ENCODE measurements around the gene PLCD3. TPM values are rescaled to one million over a fixed set of nuclear protein-coding genes. Genes with fewer than 3 reads are reported as not detected.

The PLCD3 gene
- total and polyA plus RNA-seq, 9 of the 15 experiments (the other 6 are each of a cell fraction or from before 2014, with no cell fraction given): 0.20 to 22.6 (median 7.5) TPM

- TF ChIP-seq, protein P1, sequence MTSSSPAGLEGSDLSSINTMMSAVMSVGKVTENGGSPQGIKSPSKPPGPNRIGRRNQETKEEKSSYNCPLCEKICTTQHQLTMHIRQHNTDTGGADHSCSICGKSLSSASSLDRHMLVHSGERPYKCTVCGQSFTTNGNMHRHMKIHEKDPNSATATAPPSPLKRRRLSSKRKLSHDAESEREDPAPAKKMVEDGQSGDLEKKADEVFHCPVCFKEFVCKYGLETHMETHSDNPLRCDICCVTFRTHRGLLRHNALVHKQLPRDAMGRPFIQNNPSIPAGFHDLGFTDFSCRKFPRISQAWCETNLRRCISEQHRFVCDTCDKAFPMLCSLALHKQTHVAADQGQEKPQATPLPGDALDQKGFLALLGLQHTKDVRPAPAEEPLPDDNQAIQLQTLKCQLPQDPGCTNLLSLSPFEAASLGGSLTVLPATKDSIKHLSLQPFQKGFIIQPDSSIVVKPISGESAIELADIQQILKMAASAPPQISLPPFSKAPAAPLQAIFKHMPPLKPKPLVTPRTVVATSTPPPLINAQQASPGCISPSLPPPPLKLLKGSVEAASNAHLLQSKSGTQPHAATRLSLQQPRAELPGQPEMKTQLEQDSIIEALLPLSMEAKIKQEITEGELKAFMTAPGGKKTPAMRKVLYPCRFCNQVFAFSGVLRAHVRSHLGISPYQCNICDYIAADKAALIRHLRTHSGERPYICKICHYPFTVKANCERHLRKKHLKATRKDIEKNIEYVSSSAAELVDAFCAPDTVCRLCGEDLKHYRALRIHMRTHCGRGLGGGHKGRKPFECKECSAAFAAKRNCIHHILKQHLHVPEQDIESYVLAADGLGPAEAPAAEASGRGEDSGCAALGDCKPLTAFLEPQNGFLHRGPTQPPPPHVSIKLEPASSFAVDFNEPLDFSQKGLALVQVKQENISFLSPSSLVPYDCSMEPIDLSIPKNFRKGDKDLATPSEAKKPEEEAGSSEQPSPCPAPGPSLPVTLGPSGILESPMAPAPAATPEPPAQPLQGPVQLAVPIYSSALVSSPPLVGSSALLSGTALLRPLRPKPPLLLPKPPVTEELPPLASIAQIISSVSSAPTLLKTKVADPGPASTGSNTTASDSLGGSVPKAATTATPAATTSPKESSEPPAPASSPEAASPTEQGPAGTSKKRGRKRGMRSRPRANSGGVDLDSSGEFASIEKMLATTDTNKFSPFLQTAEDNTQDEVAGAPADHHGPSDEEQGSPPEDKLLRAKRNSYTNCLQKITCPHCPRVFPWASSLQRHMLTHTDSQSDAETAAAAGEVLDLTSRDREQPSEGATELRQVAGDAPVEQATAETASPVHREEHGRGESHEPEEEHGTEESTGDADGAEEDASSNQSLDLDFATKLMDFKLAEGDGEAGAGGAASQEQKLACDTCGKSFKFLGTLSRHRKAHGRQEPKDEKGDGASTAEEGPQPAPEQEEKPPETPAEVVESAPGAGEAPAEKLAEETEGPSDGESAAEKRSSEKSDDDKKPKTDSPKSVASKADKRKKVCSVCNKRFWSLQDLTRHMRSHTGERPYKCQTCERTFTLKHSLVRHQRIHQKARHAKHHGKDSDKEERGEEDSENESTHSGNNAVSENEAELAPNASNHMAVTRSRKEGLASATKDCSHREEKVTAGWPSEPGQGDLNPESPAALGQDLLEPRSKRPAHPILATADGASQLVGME (CRISPR knock-in tag; IDR thresholded peaks at IDR 0.05): peak; percentile 75; the same call in 1 of the 2 replicates
- TF ChIP-seq ADNP (tag; IDR thresholded peaks at IDR 0.05) (no peak), YY1 (IDR thresholded peaks at IDR 0.05; ENCODE audit: borderline replicate concordance in 1 of 3, control insufficient read depth in 1 of 3, extremely low read depth in 1 of 3, insufficient read depth in 3 of 3, insufficient read length in 1 of 3, insufficient replicate concordance in 2 of 3, low read depth in 1 of 3, low read length in 2 of 3) (peak; percentile 94 to 98 (median 97)), SPI1 (IDR thresholded peaks at IDR 0.05; ENCODE audit: borderline replicate concordance, low read depth, low read length) (0 out of 2 replicates have a peak, but pooled peaks have one; percentile 28), SAP30 (IDR thresholded peaks at IDR 0.05; ENCODE audit: borderline replicate concordance, insufficient read depth, low read depth, low read length, poor library complexity, severe bottlenecking) (peak; percentile 37), MLX (CRISPR knock-in tag; conservative IDR thresholded peaks at IDR 0.05) (0 out of 4 replicates have a peak, but pooled peaks of 1 of the 2 experiments have one; percentile 22), PHF8 (IDR thresholded peaks at IDR 0.05; ENCODE audit: borderline replicate concordance, low read length) (peak; percentile 95), ZNF644 (tag; IDR thresholded peaks at IDR 0.05; ENCODE audit: low read depth) (no peak; the same call in 1 of the 2 replicates), ZC3H8 (IDR thresholded peaks at IDR 0.05) (no peak), CCAR2 (IDR thresholded peaks at IDR 0.05; ENCODE audit: low read depth, low read length) (no peak), NCOA6 (IDR thresholded peaks at IDR 0.05) (no peak), SOX6 (IDR thresholded peaks at IDR 0.05) (no peak; the same call in 1 of the 2 replicates), ELF1 (tag; IDR thresholded peaks at IDR 0.05) (peak; percentile 70), POLR2B (IDR thresholded peaks at IDR 0.05; ENCODE audit: low read depth, partially characterized antibody) (peak; percentile 90), ZNF764 (CRISPR knock-in tag; IDR thresholded peaks at IDR 0.05; ENCODE audit: low read depth) (no peak), MTA1 (IDR thresholded peaks at IDR 0.05; ENCODE audit: borderline replicate concordance) (no peak), HDAC8 (tag; IDR thresholded peaks at IDR 0.05) (no peak), ZNF347 (CRISPR knock-in tag; IDR thresholded peaks at IDR 0.05; ENCODE audit: low read depth) (no peak)
- TF ChIP-seq, protein P2, sequence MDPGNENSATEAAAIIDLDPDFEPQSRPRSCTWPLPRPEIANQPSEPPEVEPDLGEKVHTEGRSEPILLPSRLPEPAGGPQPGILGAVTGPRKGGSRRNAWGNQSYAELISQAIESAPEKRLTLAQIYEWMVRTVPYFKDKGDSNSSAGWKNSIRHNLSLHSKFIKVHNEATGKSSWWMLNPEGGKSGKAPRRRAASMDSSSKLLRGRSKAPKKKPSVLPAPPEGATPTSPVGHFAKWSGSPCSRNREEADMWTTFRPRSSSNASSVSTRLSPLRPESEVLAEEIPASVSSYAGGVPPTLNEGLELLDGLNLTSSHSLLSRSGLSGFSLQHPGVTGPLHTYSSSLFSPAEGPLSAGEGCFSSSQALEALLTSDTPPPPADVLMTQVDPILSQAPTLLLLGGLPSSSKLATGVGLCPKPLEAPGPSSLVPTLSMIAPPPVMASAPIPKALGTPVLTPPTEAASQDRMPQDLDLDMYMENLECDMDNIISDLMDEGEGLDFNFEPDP (CRISPR knock-in tag; IDR thresholded peaks at IDR 0.05): no peak
Measured at GRCh38 chr17:45161288-45162024, 29.1 kb upstream of the PLCD3 start, which contains the start of gene HEXIM2 (continued).

Measured in K562 (cell line).